Astrocyte (in vitro differentiated cells and primary cell): ENCODE data around the gene PCBP3. TPM values are rescaled to one million over a fixed set of nuclear protein-coding genes. Genes with fewer than 3 reads are reported as not detected.

Source experiments
- DNase-seq: peaks from one replicate; pipeline ENCODE4 v3.0.0-alpha.2; 2010; ENCODE audit warnings: low read depth
- FAIRE-seq: peaks from 2 replicates; lab custom pipeline; 2011; peaks lifted over from hg19 to GRCh38; lab: Jason Lieb, UNC
- H2AFZ ChIP-seq: 2 replicates; pipeline ENCODE4 v1.6.0; 2012; ENCODE audit warnings: low read depth, low read length, inconsistent platforms
- H3K27ac ChIP-seq: 2 replicates; pipeline ENCODE4 v1.5.1; 2011; ENCODE audit warnings: low read depth, low read length, inconsistent platforms
- H3K27me3 ChIP-seq: 2 replicates; pipeline ENCODE4 v1.6.0; 2011; ENCODE audit warnings: low read length, inconsistent platforms; ENCODE audit not compliant: insufficient read depth
- H3K36me3 ChIP-seq: 2 replicates; pipeline ENCODE4 v1.5.1; 2011; ENCODE audit warnings: low read length, inconsistent platforms; ENCODE audit not compliant: insufficient read depth
- H3K4me1 ChIP-seq: 2 replicates; pipeline ENCODE4 v1.5.1; 2011; ENCODE audit warnings: low read length, inconsistent platforms; ENCODE audit not compliant: insufficient read depth
- H3K4me2 ChIP-seq: 2 replicates; pipeline ENCODE4 v1.6.0; 2012; ENCODE audit warnings: low read length, inconsistent platforms
- H3K4me3 ChIP-seq: 2 replicates; pipeline ENCODE4 v1.5.1; 2011; ENCODE audit warnings: low read depth, mild to moderate bottlenecking, low read length, inconsistent platforms; ENCODE audit not compliant: insufficient read depth
- H3K79me2 ChIP-seq: 2 replicates; pipeline ENCODE4 v1.6.0; 2012; ENCODE audit warnings: mild to moderate bottlenecking, low read length, inconsistent platforms; ENCODE audit not compliant: insufficient read depth
- H3K9ac ChIP-seq: 2 replicates; pipeline ENCODE4 v1.6.0; 2012; ENCODE audit warnings: mild to moderate bottlenecking, low read length, inconsistent platforms
- H3K9me3 ChIP-seq: 2 replicates; pipeline ENCODE4 v1.5.1; 2012; ENCODE audit warnings: low read depth, mild to moderate bottlenecking, low read length, inconsistent platforms; ENCODE audit not compliant: insufficient read depth
- H4K20me1 ChIP-seq: 2 replicates; pipeline ENCODE4 v1.6.0; 2012; ENCODE audit warnings: low read length, inconsistent platforms; ENCODE audit not compliant: insufficient read depth
- H3K27ac Mint-ChIP-seq: one replicate; pipeline ENCODE4 v1.8.0; 2021; ENCODE audit warnings: mild to moderate bottlenecking, mixed read lengths; ENCODE audit not compliant: unreplicated experiment
- H3K27me3 Mint-ChIP-seq: one replicate; pipeline ENCODE4 v1.8.0; 2021; ENCODE audit warnings: low read depth, mixed read lengths; ENCODE audit not compliant: unreplicated experiment
- H3K36me3 Mint-ChIP-seq: one replicate; pipeline ENCODE4 v1.8.0; 2021; ENCODE audit warnings: low read depth, mixed read lengths; ENCODE audit not compliant: unreplicated experiment
- H3K4me1 Mint-ChIP-seq: one replicate; pipeline ENCODE4 v1.8.0; 2021; ENCODE audit warnings: low read depth, mixed read lengths; ENCODE audit not compliant: unreplicated experiment
- H3K4me3 Mint-ChIP-seq: one replicate; pipeline ENCODE4 v1.8.0; 2021; ENCODE audit warnings: mild to moderate bottlenecking, moderate library complexity, mixed read lengths; ENCODE audit not compliant: unreplicated experiment
- H3K9me3 Mint-ChIP-seq: one replicate; pipeline ENCODE4 v1.8.0; 2021; ENCODE audit warnings: mild to moderate bottlenecking, mixed read lengths; ENCODE audit not compliant: unreplicated experiment
- CTCF ChIP-seq: IDR thresholded peaks from 2 replicates; pipeline ENCODE4 v1.5.1; 2011; ENCODE audit warnings: low read depth, mild to moderate bottlenecking, inconsistent platforms, low read length, moderate library complexity; ENCODE audit not compliant: insufficient read depth
- EZH2 ChIP-seq: IDR thresholded peaks from 2 replicates; pipeline ENCODE4 v1.6.1; 2012; ENCODE audit warnings: mild to moderate bottlenecking, low read length, inconsistent platforms; ENCODE audit not compliant: insufficient read depth
- total RNA-seq: library from RNA; stranded (reverse); gene quantifications from 2 replicates; pipeline ENCODE4 v1.2.1, GENCODE V29; 2021

Gene PCBP3
- total RNA-seq, 1 donor from 2014 or later, result 1.8 TPM

DNA sequence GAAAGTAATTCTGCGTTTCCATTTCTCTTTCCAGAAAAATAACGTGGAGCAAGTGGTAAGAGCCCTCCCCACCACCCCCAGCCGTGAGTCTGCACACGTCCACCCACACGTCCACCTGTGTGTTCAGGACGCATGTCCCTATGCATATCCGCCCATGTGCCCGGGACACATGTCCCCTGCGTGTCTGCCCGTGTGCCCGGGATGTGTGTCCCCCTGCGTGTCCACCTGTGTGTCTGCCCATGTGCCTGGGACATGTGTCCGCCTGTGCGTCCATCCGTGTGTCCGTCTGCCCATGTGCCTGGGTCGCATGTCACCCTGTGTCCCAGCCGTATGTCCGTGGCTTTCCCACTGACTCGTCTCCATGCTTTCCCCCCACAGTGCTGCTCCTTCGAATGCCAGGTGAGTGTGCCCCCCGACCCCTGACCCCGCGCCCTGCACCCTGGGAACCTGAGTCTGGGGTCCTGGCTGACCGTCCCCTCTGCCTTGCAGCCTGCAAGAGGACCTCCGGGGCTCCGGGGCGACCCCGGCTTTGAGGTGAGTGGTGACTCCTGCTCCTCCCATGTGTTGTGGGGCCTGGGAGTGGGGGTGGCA is 343.7 kb downstream of the PCBP3 start:
- peaks cover 75% of the 10 kb centered on the region for H4K20me1 ChIP-seq

GRCh38 chr21:45988366-45989347 is 345.1 kb downstream of the PCBP3 start:
- no peaks in the 10 kb centered on the region for H3K4me1 Mint-ChIP-seq
- no peak overlapping the region for H3K9ac ChIP-seq
- H3K36me3 Mint-ChIP-seq, result peaks cover 11% of the 10 kb centered on the region
- no peak for FAIRE-seq
- no peak for TF ChIP-seq EZH2
- no peak overlapping the region for H3K4me2 ChIP-seq
- no peak overlapping the region for H3K27ac Mint-ChIP-seq
- peaks cover 88% of the 10 kb centered on the region for H3K79me2 ChIP-seq
- H3K9me3 Mint-ChIP-seq, result peaks cover 4% of the 10 kb centered on the region
- peaks cover 23% of the 10 kb centered on the region for H3K4me1 ChIP-seq
- DNase-seq, result no peak
- H3K4me3 ChIP-seq, result no peak overlapping the region
- H3K27me3 Mint-ChIP-seq, result peaks cover 6% of the 10 kb centered on the region
- H3K27me3 ChIP-seq, result no peaks in the 10 kb centered on the region
- peaks cover 74% of the 10 kb centered on the region for H4K20me1 ChIP-seq
- H2AFZ ChIP-seq, result no peak overlapping the region
- no peak overlapping the region for H3K4me3 Mint-ChIP-seq
- no peak overlapping the region for H3K27ac ChIP-seq
- no peaks in the 10 kb centered on the region for H3K9me3 ChIP-seq
- H3K36me3 ChIP-seq, result peaks cover 29% of the 10 kb centered on the region

More for the DNA sequence above, 343.7 kb downstream of the PCBP3 start:
- Mint-ChIP-seq H3K27ac (no peak overlapping the region), H3K4me3 (no peak overlapping the region), H3K4me1 (no peaks in the 10 kb centered on the region), H3K27me3 (peaks cover 6% of the 10 kb centered on the region), H3K9me3 (peaks cover 4% of the 10 kb centered on the region), H3K36me3 (peaks cover 11% of the 10 kb centered on the region)
- Histone ChIP-seq H3K4me3 (no peak overlapping the region), H3K27me3 (no peaks in the 10 kb centered on the region), H3K4me2 (no peak overlapping the region), H3K9me3 (no peaks in the 10 kb centered on the region), H3K4me1 (peaks cover 28% of the 10 kb centered on the region), H3K79me2 (peaks cover 88% of the 10 kb centered on the region), H3K36me3 (peaks cover 23% of the 10 kb centered on the region), H3K9ac (no peak overlapping the region), H3K27ac (no peak overlapping the region), H2AFZ (no peak overlapping the region)
- DNase-seq (no peak), FAIRE-seq (no peak)
- TF ChIP-seq EZH2 (no peak), CTCF (no peak)

GRCh38 chr21:45989355-45990048 is 346.0 kb downstream of the PCBP3 start:
- DNase-seq, result no peak
- no peak overlapping the region for H3K4me2 ChIP-seq
- no peak overlapping the region for H3K4me3 ChIP-seq
- no peaks in the 10 kb centered on the region for H3K9me3 ChIP-seq
- H3K27me3 ChIP-seq, result no peaks in the 10 kb centered on the region
- H4K20me1 ChIP-seq, result peaks cover 74% of the 10 kb centered on the region
- no peak for FAIRE-seq
- peaks cover 4% of the 10 kb centered on the region for H3K9me3 Mint-ChIP-seq
- peaks cover 11% of the 10 kb centered on the region for H3K36me3 Mint-ChIP-seq
- H3K27me3 Mint-ChIP-seq, result peaks cover 6% of the 10 kb centered on the region
- H3K4me3 Mint-ChIP-seq, result no peak overlapping the region
- no peak overlapping the region for H3K9ac ChIP-seq
- H2AFZ ChIP-seq, result no peak overlapping the region
- peaks cover 30% of the 10 kb centered on the region for H3K36me3 ChIP-seq
- H3K79me2 ChIP-seq, result peaks cover 87% of the 10 kb centered on the region
- no peak overlapping the region for H3K27ac Mint-ChIP-seq
- H3K4me1 ChIP-seq, result peaks cover 19% of the 10 kb centered on the region
- no peak for TF ChIP-seq CTCF
- no peak for TF ChIP-seq EZH2
- H3K27ac ChIP-seq, result no peak overlapping the region
- no peaks in the 10 kb centered on the region for H3K4me1 Mint-ChIP-seq
